GM12892 (cell line): ENCODE measurements around the gene TAF6.

Experiments used
- POLR2AphosphoS5 ChIP-seq: IDR thresholded peaks from 2 replicates; pipeline ENCODE4 v1.6.1; 2011; ENCODE audit warnings: low read depth, low read length, control low read depth
- TAF1 ChIP-seq: IDR thresholded peaks from 2 replicates; pipeline ENCODE4 v1.6.1; 2011; ENCODE audit warnings: low read depth, mild to moderate bottlenecking, control low read depth, low read length, borderline replicate concordance

DNA sequence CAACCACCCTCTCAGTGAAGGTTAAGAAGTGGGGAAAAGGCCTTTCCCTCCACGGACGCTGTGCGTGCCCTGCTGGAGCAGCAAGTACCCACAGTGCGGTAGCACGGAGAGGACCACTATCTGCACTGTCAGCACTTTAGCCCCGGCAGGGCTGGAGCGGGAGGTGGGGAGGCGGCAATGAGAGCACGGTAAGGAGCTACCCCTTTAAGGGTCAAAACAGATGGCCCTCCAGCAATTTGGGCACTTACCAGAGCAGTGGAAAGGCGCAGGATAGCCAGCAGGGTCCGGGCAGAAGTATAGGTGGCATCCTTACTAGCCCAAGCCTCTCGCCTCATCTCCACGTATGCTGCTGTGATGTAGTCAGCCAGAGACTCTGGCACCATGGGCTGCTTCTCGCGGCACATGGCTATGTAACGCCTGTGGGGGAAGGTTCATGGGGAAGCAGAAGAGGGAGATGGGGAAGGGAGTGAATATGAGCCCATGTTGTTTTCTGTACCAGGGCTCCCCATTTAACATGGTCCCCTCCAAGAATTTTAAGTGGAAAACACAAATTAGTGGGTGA is 25.2 kb downstream of the TAF6 start:
- no peak for TF ChIP-seq TAF1
- peak; percentile 60 for TF ChIP-seq POLR2AphosphoS5
